DOHH2 (cell line): ENCODE data around the gene WTIP.
"Not testable (repeated sequence)": the region's sequence is repeated elsewhere in the genome, so short reads cannot be mapped to it uniquely, and the experiment has no call there.

Source experiments
- H3F3A ChIP-seq: fragments of 200-600 bp; sonication (generic), shearing (Covaris generic); 2 replicates; pipeline ENCODE4 v1.6.0; 2016; ENCODE audit warnings: antibody characterized with exemption, mild to moderate bottlenecking; ENCODE audit not compliant: control insufficient read depth, insufficient read depth
- H3K27ac ChIP-seq: fragments of 200-600 bp; sonication (generic); 2 replicates; pipeline ENCODE4 v1.5.1; 2014; ENCODE audit warnings: low read depth, mild to moderate bottlenecking, low read length, moderate library complexity
- H3K27me3 ChIP-seq: fragments of 200-600 bp; sonication (generic); 2 replicates; pipeline ENCODE4 v1.6.1; 2014; ENCODE audit warnings: mild to moderate bottlenecking, low read length, mixed read lengths; ENCODE audit not compliant: control insufficient read depth
- H3K36me3 ChIP-seq: fragments of 200-600 bp; sonication (generic); 2 replicates; pipeline ENCODE4 v1.6.1; 2014; ENCODE audit warnings: mild to moderate bottlenecking, low read length, moderate library complexity, mixed read lengths; ENCODE audit not compliant: control insufficient read depth
- H3K4me1 ChIP-seq: fragments of 200-600 bp; sonication (generic); 2 replicates; pipeline ENCODE4 v1.6.1; 2014; ENCODE audit warnings: mild to moderate bottlenecking, low read length, mixed read lengths; ENCODE audit not compliant: control insufficient read depth
- H3K4me2 ChIP-seq: fragments of 200-600 bp; sonication (generic); 2 replicates; pipeline ENCODE4 v1.6.0; 2014; ENCODE audit warnings: mild to moderate bottlenecking, low read length, moderate library complexity
- H3K4me3 ChIP-seq: fragments of 200-600 bp; sonication (generic); 2 replicates; pipeline ENCODE4 v1.5.1; 2014; ENCODE audit warnings: mild to moderate bottlenecking, low read length, mixed read lengths
- H3K79me2 ChIP-seq: fragments of 200-600 bp; sonication (generic); 2 replicates; pipeline ENCODE4 v1.6.1; 2014; ENCODE audit warnings: mild to moderate bottlenecking, low read length, mixed read lengths; ENCODE audit not compliant: control insufficient read depth
- H3K9me2 ChIP-seq: fragments of 200-600 bp; sonication (generic); replicated peaks from 2 replicates; pipeline ENCODE4 v1.6.1; 2014; ENCODE audit warnings: mild to moderate bottlenecking, low read length, mixed read lengths; ENCODE audit not compliant: control insufficient read depth
- H3K9me3 ChIP-seq: fragments of 200-600 bp; sonication (generic); 2 replicates; pipeline ENCODE4 v1.6.1; 2014; ENCODE audit warnings: antibody characterized with exemption, low read length, mixed read lengths; ENCODE audit not compliant: control insufficient read depth, insufficient read depth
- H4K20me1 ChIP-seq: fragments of 200-600 bp; sonication (generic); 2 replicates; pipeline ENCODE4 v1.6.0; 2014; ENCODE audit warnings: low read depth, mild to moderate bottlenecking, antibody characterized with exemption, low read length, moderate library complexity; ENCODE audit not compliant: control insufficient read depth, insufficient read depth
- CTCF ChIP-seq: fragments of 200-600 bp; sonication (generic); IDR thresholded peaks from one replicate; pipeline ENCODE4 v1.5.1; 2014; ENCODE audit warnings: antibody characterized with exemption, mild to moderate bottlenecking, low read depth, low read length; ENCODE audit not compliant: poor library complexity, severe bottlenecking
- EZH2phosphoT487 ChIP-seq: fragments of 200-600 bp; sonication (generic); IDR thresholded peaks from 2 replicates; pipeline ENCODE4 v1.6.1; 2017; ENCODE audit warnings: borderline replicate concordance, mild to moderate bottlenecking, antibody characterized with exemption, low read length, moderate library complexity, mixed read lengths

Gene WTIP

DNA sequence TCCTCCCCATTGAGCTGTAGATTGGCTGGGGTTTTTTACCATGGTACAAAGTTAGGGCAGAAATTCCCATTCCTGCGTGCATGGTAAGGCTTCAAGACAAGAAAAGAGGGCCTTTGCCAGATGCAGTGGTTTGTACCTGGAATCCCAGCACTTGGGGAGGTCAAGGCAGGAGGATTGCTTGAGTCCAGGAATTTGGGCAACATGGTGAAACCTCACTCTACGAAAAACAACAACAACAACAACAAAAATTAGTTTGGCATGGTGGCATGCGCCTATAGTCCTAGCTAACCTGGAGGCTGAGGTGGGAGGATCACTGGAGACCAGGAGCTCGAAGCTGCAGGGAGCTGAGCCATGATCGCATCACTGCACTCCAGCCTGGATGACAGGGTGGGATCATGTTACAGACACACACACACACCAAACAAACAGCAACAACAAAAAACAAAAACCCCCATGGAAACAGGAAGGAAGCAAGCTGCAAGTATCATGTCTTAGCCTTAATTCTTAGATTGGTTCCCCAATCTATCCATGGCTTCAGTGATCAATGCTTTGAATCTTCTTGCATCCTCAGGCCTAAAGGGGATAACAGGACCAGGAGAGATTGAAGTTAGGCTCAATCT lies 5.5 kb upstream of the WTIP start:
- no peaks in the 10 kb centered on the region for H4K20me1 ChIP-seq
- no peaks in the 10 kb centered on the region for H3K9me2 ChIP-seq
- H3K79me2 ChIP-seq, result no peaks in the 10 kb centered on the region
- H3F3A ChIP-seq, result peaks cover 17% of the 10 kb centered on the region
- H3K4me2 ChIP-seq, result no peak overlapping the region
- no peaks in the 10 kb centered on the region for H3K4me1 ChIP-seq
- H3K36me3 ChIP-seq, result peaks cover 18% of the 10 kb centered on the region
- no peak for TF ChIP-seq CTCF
- no peak for TF ChIP-seq EZH2phosphoT487
- H3K4me3 ChIP-seq, result no peak overlapping the region
- no peak overlapping the region for H3K27ac ChIP-seq
- H3K27me3 ChIP-seq, result no peaks in the 10 kb centered on the region
- H3K9me3 ChIP-seq, result no peaks in the 10 kb centered on the region

GRCh38 chr19:34478496-34478895 lies 3.1 kb upstream of the WTIP start:
- H3K4me3 ChIP-seq, H3K4me1 ChIP-seq, H3K79me2 ChIP-seq, H3K36me3 ChIP-seq, H3K9me3 ChIP-seq, H3K27me3 ChIP-seq, H4K20me1 ChIP-seq, H3K9me2 ChIP-seq, H3F3A ChIP-seq, H3K4me2 ChIP-seq, H3K27ac ChIP-seq: not testable (repeated sequence)

DNA sequence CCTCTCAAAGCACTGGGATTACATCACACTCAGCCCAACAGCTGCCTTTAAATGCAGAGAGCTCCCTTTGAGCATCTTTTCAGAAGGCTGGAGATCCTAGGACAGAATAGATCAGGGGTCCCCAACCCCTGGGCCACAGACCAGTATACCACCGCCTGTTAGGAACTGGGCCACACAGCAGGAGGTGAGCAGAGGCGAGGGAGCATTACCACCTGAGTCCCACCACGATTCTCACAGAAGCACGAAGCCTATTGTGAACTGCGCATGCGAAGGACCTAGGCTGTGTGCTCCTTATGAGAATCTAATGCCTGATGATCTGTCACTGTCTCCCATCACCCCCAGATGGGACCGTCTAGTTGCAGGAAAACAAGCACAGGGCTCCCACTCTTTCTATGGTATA lies 2.2 kb upstream of the WTIP start:
- Histone ChIP-seq H3K9me3 (no peaks in the 10 kb centered on the region), H3K27me3 (no peaks in the 10 kb centered on the region), H3K79me2 (no peaks in the 10 kb centered on the region), H3K36me3 (no peaks in the 10 kb centered on the region), H3K9me2 (no peaks in the 10 kb centered on the region), H3K4me1 (no peaks in the 10 kb centered on the region), H4K20me1 (no peaks in the 10 kb centered on the region), H3K4me2 (no peak overlapping the region), H3K4me3 (no peak overlapping the region), H3F3A (peaks cover 7% of the 10 kb centered on the region), H3K27ac (no peak overlapping the region)
- no peak for TF ChIP-seq CTCF
- no peak for TF ChIP-seq EZH2phosphoT487

- H3K4me2 ChIP-seq, result no peak overlapping the region
- H3K4me3 ChIP-seq, result no peak overlapping the region
- H3K36me3 ChIP-seq, result no peaks in the 10 kb centered on the region
- TF ChIP-seq CTCF, result no peak
- TF ChIP-seq EZH2phosphoT487, result no peak
- no peaks in the 10 kb centered on the region for H3K79me2 ChIP-seq
- H4K20me1 ChIP-seq, result no peaks in the 10 kb centered on the region
- no peak overlapping the region for H3K27ac ChIP-seq
- no peaks in the 10 kb centered on the region for H3K4me1 ChIP-seq
- no peaks in the 10 kb centered on the region for H3K27me3 ChIP-seq
- no peaks in the 10 kb centered on the region for H3K9me3 ChIP-seq
- no peaks in the 10 kb centered on the region for H3F3A ChIP-seq
- no peaks in the 10 kb centered on the region for H3K9me2 ChIP-seq
These were observed 1.1 kb upstream of the WTIP start for GRCh38 chr19:34480491-34480890.
